Esophagus muscularis mucosa (tissue), 4 donors: ENCODE measurements around the gene PSME3.

Experiments
- CTCF ChIP-seq, 3 experiments: fragments of 200-600 bp in 2 of 3; fragments of 450-650 bp in 1 of 3; sonication (generic) in 2 of 3; IDR thresholded peaks; one replicate each; pipeline ENCODE4 v1.5.1; 2017 to 2019; ENCODE audit warnings: antibody characterized with exemption in 3 of 3, mild to moderate bottlenecking in 2 of 3, moderate library complexity in 1 of 3
- EP300 ChIP-seq: sonication (generic); formaldehyde crosslinking; IDR thresholded peaks from one replicate; pipeline ENCODE4 v1.6.1; 2017; ENCODE audit warnings: antibody characterized with exemption
- POLR2A ChIP-seq: fragments of 450-650 bp; IDR thresholded peaks from one replicate; pipeline ENCODE4 v1.6.1; 2017; ENCODE audit warnings: antibody characterized with exemption, moderate library complexity, mild to moderate bottlenecking, low read depth
- POLR2AphosphoS5 ChIP-seq, 2 donors: sonication (generic); formaldehyde crosslinking; IDR thresholded peaks; one replicate each; pipeline ENCODE4 v1.6.1; 2017; ENCODE audit warnings: antibody characterized with exemption in 2 of 2

GRCh38 chr17:42832934-42833766 lies at the start of gene PSME3:
- no peak for TF ChIP-seq CTCF (IDR thresholded peaks at IDR 0.05)
- peak; percentile 94 for TF ChIP-seq POLR2A
- TF ChIP-seq POLR2AphosphoS5 (IDR thresholded peaks at IDR 0.05) = peak; percentile 97 to 99
- no peak for TF ChIP-seq EP300
